ENCODE results near the gene CPSF2. TPM values are rescaled to one million over a fixed set of nuclear protein-coding genes. Genes with fewer than 3 reads are reported as not detected.

The CPSF2 gene
- total RNA-seq, 4 donors from 2014 or later, result 19.1 to 33.5 (median 32.6) TPM

- TF ChIP-seq, protein P1, sequence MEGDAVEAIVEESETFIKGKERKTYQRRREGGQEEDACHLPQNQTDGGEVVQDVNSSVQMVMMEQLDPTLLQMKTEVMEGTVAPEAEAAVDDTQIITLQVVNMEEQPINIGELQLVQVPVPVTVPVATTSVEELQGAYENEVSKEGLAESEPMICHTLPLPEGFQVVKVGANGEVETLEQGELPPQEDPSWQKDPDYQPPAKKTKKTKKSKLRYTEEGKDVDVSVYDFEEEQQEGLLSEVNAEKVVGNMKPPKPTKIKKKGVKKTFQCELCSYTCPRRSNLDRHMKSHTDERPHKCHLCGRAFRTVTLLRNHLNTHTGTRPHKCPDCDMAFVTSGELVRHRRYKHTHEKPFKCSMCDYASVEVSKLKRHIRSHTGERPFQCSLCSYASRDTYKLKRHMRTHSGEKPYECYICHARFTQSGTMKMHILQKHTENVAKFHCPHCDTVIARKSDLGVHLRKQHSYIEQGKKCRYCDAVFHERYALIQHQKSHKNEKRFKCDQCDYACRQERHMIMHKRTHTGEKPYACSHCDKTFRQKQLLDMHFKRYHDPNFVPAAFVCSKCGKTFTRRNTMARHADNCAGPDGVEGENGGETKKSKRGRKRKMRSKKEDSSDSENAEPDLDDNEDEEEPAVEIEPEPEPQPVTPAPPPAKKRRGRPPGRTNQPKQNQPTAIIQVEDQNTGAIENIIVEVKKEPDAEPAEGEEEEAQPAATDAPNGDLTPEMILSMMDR (IDR thresholded peaks at IDR 0.05), result no peak
- TF ChIP-seq POLR2A (IDR thresholded peaks at IDR 0.05), result no peak
- intact Hi-C loops (cut with DNase I; ENCODE audit: low total_unique reads), result no loop called here
- no peak for DNase-seq (ENCODE audit: low spot score in 2 of 2)
- H3K4me3 ChIP-seq (ENCODE audit: low read depth, poor library complexity, severe bottlenecking), result no peak overlapping the region
- WGBS, 2 donors, result 80 to 81% methylated on average over 7 of the region's 7 CpGs
Measured at GRCh38 chr14:92103363-92103989, 18.3 kb upstream of the CPSF2 start.

- no peak for DNase-seq (ENCODE audit: low spot score in 2 of 2)
- TF ChIP-seq, protein P1 (IDR thresholded peaks at IDR 0.05), result no peak
- TF ChIP-seq POLR2A (IDR thresholded peaks at IDR 0.05), result no peak
- WGBS, 2 donors, result 45 to 48% methylated on average over 16 of the region's 16 CpGs
- intact Hi-C loops (cut with DNase I; ENCODE audit: low total_unique reads), result no loop called here
- peak overlapping the region; percentile 78 for H3K4me3 ChIP-seq (ENCODE audit: low read depth, poor library complexity, severe bottlenecking)
Measured at GRCh38 chr14:92105073-92105892, 16.5 kb upstream of the CPSF2 start.

- WGBS, 2 donors, result 0% methylated on average over 10 of the region's 10 CpGs
- DNase-seq (ENCODE audit: low spot score in 2 of 2), result peak; percentile 59 to 92
- intact Hi-C loops (cut with DNase I; ENCODE audit: low total_unique reads), result no loop called here
- H3K4me3 ChIP-seq (ENCODE audit: low read depth, poor library complexity, severe bottlenecking), result peak overlapping the region; percentile 78
- TF ChIP-seq, protein P1 (IDR thresholded peaks at IDR 0.05), result no peak
- no peak for TF ChIP-seq POLR2A (IDR thresholded peaks at IDR 0.05)
Measured at GRCh38 chr14:92105893-92106142, 16.0 kb upstream of the CPSF2 start.

DNA sequence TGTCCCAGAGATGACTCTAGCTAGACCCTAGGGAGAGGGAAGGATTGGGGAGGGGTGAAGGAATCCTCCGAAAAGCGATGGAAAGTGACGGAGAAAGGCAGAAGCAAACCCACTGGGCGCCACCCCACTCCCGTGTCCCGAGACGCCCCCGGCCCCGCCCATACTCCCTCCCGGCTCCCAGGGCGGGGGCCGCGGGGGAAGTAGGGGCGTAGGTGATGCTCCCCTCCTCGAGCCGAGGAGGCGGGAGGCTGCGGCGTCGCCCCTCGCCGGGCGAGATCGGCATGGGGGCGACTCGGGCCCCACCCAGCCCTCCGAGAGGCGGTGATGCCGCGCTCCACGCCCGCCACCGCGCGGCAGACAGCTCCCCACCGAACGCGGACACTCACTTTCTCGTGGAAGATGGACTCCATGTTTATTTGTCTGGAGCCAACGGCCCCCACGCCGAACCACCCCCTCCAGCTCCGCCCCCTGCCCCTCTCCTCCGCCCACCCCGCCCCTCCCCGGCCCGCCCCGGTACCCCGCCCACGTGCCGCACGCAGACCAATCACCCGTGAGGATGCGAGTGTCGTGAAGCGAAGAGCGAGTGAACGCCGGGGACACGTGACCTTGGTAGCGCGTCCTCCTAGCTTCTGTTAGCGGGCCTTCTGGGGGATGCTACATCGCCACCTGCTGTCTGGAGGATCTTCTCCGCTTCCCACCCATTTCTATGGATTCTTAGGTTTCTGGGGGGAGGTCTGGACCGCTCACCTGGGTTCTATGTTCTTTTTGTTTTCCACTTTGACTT lies 15.4 kb upstream of the CPSF2 start, which contains the start of gene ATXN3:
Gene ATXN3 (minus strand): TSS at position 440 of the 784 bp plus-strand sequence. CDS start 30 bp downstream, at position 410.
- TF ChIP-seq, protein P1 (IDR thresholded peaks at IDR 0.05), result peak in 1 of 3 donors; percentile 29
- peak in 1 of 2 donors; percentile 26 for TF ChIP-seq POLR2A (IDR thresholded peaks at IDR 0.05)
- 0 to 1% methylated on average over 57 to 58 of the region's 66 CpGs for WGBS, 2 donors
- peak within 1 kb of the TSS; percentile 78 for H3K4me3 ChIP-seq (ENCODE audit: low read depth, poor library complexity, severe bottlenecking)
- DNase-seq (ENCODE audit: low spot score in 2 of 2), result peak; percentile 97 to 99
- intact Hi-C loops (cut with DNase I; ENCODE audit: low total_unique reads), result no loop called here

- DNase-seq (ENCODE audit: low spot score in 2 of 2), result no peak
- intact Hi-C loops (cut with DNase I; ENCODE audit: low total_unique reads), result no loop called here
- WGBS, 2 donors, result 24 to 35% methylated on average over 11 of the region's 11 CpGs
- H3K4me3 ChIP-seq (ENCODE audit: low read depth, poor library complexity, severe bottlenecking), result no peak overlapping the region
- TF ChIP-seq, protein P1 (IDR thresholded peaks at IDR 0.05), result no peak
- no peak for TF ChIP-seq POLR2A (IDR thresholded peaks at IDR 0.05)
Measured at GRCh38 chr14:92108345-92109254, 13.2 kb upstream of the CPSF2 start.
